Hepatocyte (in vitro differentiated cells): Measurements from ENCODE around the gene TBL1X. TPM values are rescaled to one million over a fixed set of nuclear protein-coding genes. Genes with fewer than 3 reads are reported as not detected.

Experiments used
- DNase-seq: peaks from one replicate; pipeline ENCODE4 v3.0.0-alpha.2; 2016; ENCODE audit warnings: low spot score
- H2AFZ ChIP-seq: fragments of 200-600 bp; sonication (generic); 2 replicates; pipeline ENCODE4 v1.6.0; 2016; ENCODE audit warnings: antibody characterized with exemption, mild to moderate bottlenecking
- H3K27ac ChIP-seq: fragments of 200-600 bp; sonication (generic); 2 replicates; pipeline ENCODE4 v1.5.1; 2016; ENCODE audit warnings: mild to moderate bottlenecking
- H3K27me3 ChIP-seq: fragments of 200-600 bp; sonication (generic); 2 replicates; pipeline ENCODE4 v1.6.1; 2016
- H3K36me3 ChIP-seq: fragments of 200-600 bp; sonication (generic); replicated peaks from 2 replicates; pipeline ENCODE4 v1.5.1; 2016; ENCODE audit warnings: low read depth; ENCODE audit not compliant: insufficient read depth
- H3K4me1 ChIP-seq: fragments of 200-600 bp; sonication (generic); 2 replicates; pipeline ENCODE4 v1.5.1; 2016; ENCODE audit warnings: mild to moderate bottlenecking, moderate library complexity; ENCODE audit not compliant: insufficient read depth
- H3K4me2 ChIP-seq: fragments of 200-600 bp; sonication (generic); 2 replicates; pipeline ENCODE4 v1.6.0; 2016
- H3K4me3 ChIP-seq: fragments of 200-600 bp; sonication (generic); 2 replicates; pipeline ENCODE4 v1.5.1; 2016; ENCODE audit warnings: mild to moderate bottlenecking
- H3K79me2 ChIP-seq: fragments of 200-600 bp; sonication (generic); 2 replicates; pipeline ENCODE4 v1.6.0; 2017; ENCODE audit warnings: mild to moderate bottlenecking
- H3K9me2 ChIP-seq: fragments of 200-600 bp; sonication (generic); replicated peaks from 2 replicates; pipeline ENCODE4 v1.6.0; 2017; ENCODE audit warnings: mild to moderate bottlenecking; ENCODE audit not compliant: insufficient read depth
- H3K9me3 ChIP-seq: fragments of 200-600 bp; sonication (generic); 2 replicates; pipeline ENCODE4 v1.5.1; 2016; ENCODE audit warnings: low read depth, mild to moderate bottlenecking
- H4K20me1 ChIP-seq: fragments of 200-600 bp; sonication (generic); 2 replicates; pipeline ENCODE4 v1.6.0; 2016; ENCODE audit warnings: mild to moderate bottlenecking; ENCODE audit not compliant: insufficient read depth, poor library complexity, severe bottlenecking
- EZH2 ChIP-seq: fragments of 200-600 bp; sonication (generic); IDR thresholded peaks from 2 replicates; pipeline ENCODE4 v1.6.1; 2016; ENCODE audit warnings: antibody characterized with exemption, mild to moderate bottlenecking, borderline replicate concordance
- EZH2phosphoT487 ChIP-seq: fragments of 200-600 bp; sonication (generic); IDR thresholded peaks from one replicate; pipeline ENCODE4 v1.6.1; 2018; ENCODE audit warnings: antibody characterized with exemption, mild to moderate bottlenecking, low read depth, moderate library complexity; ENCODE audit not compliant: unreplicated experiment, severe bottlenecking
- WGBS: methylation state at CpG from one replicate; pipeline ENCODE4 v1.1.6; 2016; ENCODE audit warnings: low lambda C conversion rate; ENCODE audit errors: missing lambda C conversion rate; 5-methylcytosine and 5-hydroxymethylcytosine counted together
- polyA plus RNA-seq: library from polyadenylated mRNA; unstranded; fragments of >200 nt; fragmentation: Nextera tagmentation; extraction: Ambion mirVana; gene quantifications from 2 replicates; pipeline ENCODE4 v1.2.1, GENCODE V29; 2016
- total RNA-seq: library from RNA; depleted of rRNA; stranded (reverse); fragments of >200 nt; gene quantifications from 2 replicates; pipeline ENCODE4 v1.2.3, GENCODE V29; 2014
- TF ChIP-seq, protein P1 (sequence below): fragments of 200-600 bp; sonication (generic); IDR thresholded peaks from 2 replicates; pipeline ENCODE4 v1.5.1; 2016; ENCODE audit warnings: antibody characterized with exemption, mild to moderate bottlenecking; ENCODE audit not compliant: poor library complexity

Gene TBL1X
- total and polyA plus RNA-seq, 2 experiments from 2014 or later, result 14.9 to 16.0 TPM

DNA sequence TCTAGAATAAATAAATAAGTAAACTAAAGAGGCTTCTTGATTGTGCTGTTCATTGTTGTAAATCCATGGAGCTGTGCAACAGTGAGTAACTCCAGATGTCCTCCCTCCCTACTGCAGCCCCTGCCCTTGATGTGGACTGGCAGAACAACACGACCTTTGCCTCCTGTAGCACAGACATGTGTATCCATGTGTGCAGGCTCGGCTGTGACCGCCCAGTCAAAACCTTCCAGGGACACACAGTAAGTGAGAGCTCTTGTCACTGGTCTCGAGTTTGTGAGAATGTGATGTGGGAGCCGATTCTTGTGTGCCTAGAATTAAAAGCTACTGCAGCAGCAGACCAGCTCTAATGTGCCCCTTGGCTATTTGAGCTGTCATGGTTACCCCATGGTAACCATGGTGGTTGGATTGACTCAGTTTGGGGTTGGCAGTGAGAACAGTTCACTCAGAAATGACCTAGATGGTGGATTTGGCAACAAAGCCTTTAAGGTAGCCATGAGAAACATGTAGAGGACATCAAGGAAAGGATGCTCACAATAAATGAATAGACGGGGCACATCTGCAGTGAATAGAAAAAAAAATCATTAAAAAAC, 240.1 kb downstream of the TBL1X start:
- Histone ChIP-seq H3K27ac (no peak overlapping the region), H3K9me2 (no peaks in the 10 kb centered on the region), H3K4me1 (no peaks in the 10 kb centered on the region), H3K27me3 (no peaks in the 10 kb centered on the region), H3K9me3 (no peaks in the 10 kb centered on the region), H3K79me2 (no peaks in the 10 kb centered on the region), H4K20me1 (no peaks in the 10 kb centered on the region), H3K36me3 (no peaks in the 10 kb centered on the region), H3K4me2 (no peak overlapping the region), H2AFZ (no peak overlapping the region), H3K4me3 (no peak overlapping the region)
- no peak for TF ChIP-seq EZH2
- TF ChIP-seq, protein P1, sequence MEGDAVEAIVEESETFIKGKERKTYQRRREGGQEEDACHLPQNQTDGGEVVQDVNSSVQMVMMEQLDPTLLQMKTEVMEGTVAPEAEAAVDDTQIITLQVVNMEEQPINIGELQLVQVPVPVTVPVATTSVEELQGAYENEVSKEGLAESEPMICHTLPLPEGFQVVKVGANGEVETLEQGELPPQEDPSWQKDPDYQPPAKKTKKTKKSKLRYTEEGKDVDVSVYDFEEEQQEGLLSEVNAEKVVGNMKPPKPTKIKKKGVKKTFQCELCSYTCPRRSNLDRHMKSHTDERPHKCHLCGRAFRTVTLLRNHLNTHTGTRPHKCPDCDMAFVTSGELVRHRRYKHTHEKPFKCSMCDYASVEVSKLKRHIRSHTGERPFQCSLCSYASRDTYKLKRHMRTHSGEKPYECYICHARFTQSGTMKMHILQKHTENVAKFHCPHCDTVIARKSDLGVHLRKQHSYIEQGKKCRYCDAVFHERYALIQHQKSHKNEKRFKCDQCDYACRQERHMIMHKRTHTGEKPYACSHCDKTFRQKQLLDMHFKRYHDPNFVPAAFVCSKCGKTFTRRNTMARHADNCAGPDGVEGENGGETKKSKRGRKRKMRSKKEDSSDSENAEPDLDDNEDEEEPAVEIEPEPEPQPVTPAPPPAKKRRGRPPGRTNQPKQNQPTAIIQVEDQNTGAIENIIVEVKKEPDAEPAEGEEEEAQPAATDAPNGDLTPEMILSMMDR, result no peak
- no peak for TF ChIP-seq EZH2phosphoT487
- WGBS, result 74% methylated on average over 6 of the region's 6 CpGs
- no peak for DNase-seq

DNA sequence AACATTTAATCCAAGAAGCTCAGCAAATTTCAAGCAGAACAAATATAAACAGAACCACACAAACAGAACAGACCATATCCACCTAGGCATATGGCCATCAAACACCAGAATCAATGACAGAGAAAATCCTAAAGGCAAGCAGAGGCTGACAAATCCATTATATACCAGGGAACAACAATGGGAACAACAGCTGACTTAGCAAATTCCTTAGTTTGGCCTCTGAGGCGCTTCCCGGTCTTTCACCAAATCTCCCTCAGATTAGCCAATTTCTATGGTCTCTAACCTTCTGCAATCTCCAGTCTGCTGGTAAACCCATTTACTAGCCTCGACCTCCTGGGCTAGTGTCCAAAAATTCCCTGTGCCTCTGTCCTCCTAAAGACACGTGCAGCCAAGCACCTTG, 241.6 kb downstream of the TBL1X start:
- Histone ChIP-seq H3K27me3 (no peaks in the 10 kb centered on the region), H3K4me1 (no peaks in the 10 kb centered on the region), H3K4me3 (no peak overlapping the region), H3K79me2 (no peaks in the 10 kb centered on the region), H3K4me2 (no peak overlapping the region), H3K36me3 (no peaks in the 10 kb centered on the region), H2AFZ (no peak overlapping the region), H3K9me3 (no peaks in the 10 kb centered on the region), H3K9me2 (no peaks in the 10 kb centered on the region), H3K27ac (no peak overlapping the region), H4K20me1 (no peaks in the 10 kb centered on the region)
- DNase-seq, result no peak
- WGBS, result 64% methylated on average over 4 of the region's 4 CpGs
- no peak for TF ChIP-seq EZH2
- TF ChIP-seq EZH2phosphoT487, result no peak
- TF ChIP-seq, protein P1, result no peak

DNA sequence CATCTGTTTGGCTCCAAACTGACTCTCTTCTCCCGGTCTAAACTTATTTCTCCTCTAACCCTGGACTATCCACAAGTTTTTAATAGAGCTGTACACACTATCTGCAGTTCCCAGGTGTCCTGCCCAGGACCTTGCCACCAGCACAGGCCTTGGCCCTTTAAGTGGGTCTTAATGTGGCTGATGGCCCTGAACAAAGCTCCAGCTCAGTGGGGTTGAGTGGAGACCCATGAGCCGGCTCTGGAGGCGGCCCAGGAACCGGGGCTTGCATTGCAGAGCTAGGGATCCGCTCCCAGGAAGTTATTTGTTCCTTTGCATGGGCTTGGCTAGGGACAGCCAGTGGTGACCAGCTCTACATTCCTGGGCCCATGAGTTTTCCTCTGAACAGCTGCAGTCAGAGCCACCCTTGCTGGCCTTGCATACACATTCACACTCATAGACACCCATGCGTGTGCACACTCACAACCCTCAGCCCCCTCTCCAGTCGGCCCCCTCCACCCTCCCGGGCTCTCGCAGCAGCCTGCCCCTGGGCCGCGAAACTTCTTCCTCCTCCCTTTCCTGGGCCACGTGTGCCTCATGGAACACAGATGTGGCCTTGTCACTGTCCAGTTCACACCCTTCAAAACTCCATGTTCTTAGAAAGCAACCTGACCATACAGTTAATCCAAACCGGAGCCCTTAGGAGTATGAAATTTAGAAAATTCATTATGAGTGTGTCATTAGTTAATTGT, 242.6 kb downstream of the TBL1X start:
- H3K9me3 ChIP-seq, result no peaks in the 10 kb centered on the region
- no peak overlapping the region for H2AFZ ChIP-seq
- no peaks in the 10 kb centered on the region for H3K36me3 ChIP-seq
- H3K4me3 ChIP-seq, result no peak overlapping the region
- H3K27ac ChIP-seq, result no peak overlapping the region
- no peaks in the 10 kb centered on the region for H4K20me1 ChIP-seq
- no peaks in the 10 kb centered on the region for H3K4me1 ChIP-seq
- 74% methylated on average over 13 of the region's 13 CpGs for whole genome bisulfite sequencing
- H3K79me2 ChIP-seq, result no peaks in the 10 kb centered on the region
- no peaks in the 10 kb centered on the region for H3K27me3 ChIP-seq
- no peak for TF ChIP-seq EZH2
- TF ChIP-seq EZH2phosphoT487, result no peak
- TF ChIP-seq, protein P1, result no peak
- H3K4me2 ChIP-seq, result no peak overlapping the region
- no peak for DNase-seq
- no peaks in the 10 kb centered on the region for H3K9me2 ChIP-seq
